Tibial nerve (tissue), 4 donors: ENCODE measurements around the gene NKX2-3. TPM values are rescaled to one million over a fixed set of nuclear protein-coding genes. Genes with fewer than 3 reads are reported as not detected.

Experiments used
- DNase-seq, 2 donors: peaks; one replicate each; pipeline ENCODE4 v3.0.0-alpha.2; 2019; ENCODE audit warnings: low spot score in 2 of 2
- H3K27ac ChIP-seq, 4 donors: fragments of 200-600 bp; sonication (generic) in 3 of 4; one replicate each; pipeline ENCODE4 v1.5.1; 2017 to 2019; ENCODE audit warnings: mild to moderate bottlenecking in 1 of 4
- H3K27me3 ChIP-seq, 2 donors: fragments of 200-600 bp; sonication (generic) in 1 of 2; one replicate each; pipeline versions ENCODE4 v1.5.1 to v1.6.0; 2017 to 2019
- H3K36me3 ChIP-seq, 3 donors: fragments of 200-600 bp; sonication (generic); one replicate each; pipeline ENCODE4 v1.5.1; 2018 to 2019
- H3K4me1 ChIP-seq, 4 donors: fragments of 200-600 bp; sonication (generic) in 3 of 4; one replicate each; pipeline ENCODE4 v1.5.1; 2017 to 2019
- H3K4me3 ChIP-seq, 4 donors: fragments of 200-600 bp; sonication (generic) in 3 of 4; one replicate each; pipeline ENCODE4 v1.5.1; 2017 to 2019; ENCODE audit warnings: mild to moderate bottlenecking in 1 of 4, moderate library complexity in 1 of 4
- H3K9me3 ChIP-seq, 4 donors: fragments of 200-600 bp; sonication (generic) in 3 of 4; one replicate each; pipeline ENCODE4 v1.5.1; 2017 to 2019
- CTCF ChIP-seq, 5 experiments: fragments of 200-600 bp in 3 of 5; fragments of 450-650 bp in 2 of 5; sonication (generic) in 3 of 5; IDR thresholded peaks; one replicate each; pipeline ENCODE4 v1.5.1; 2016 to 2019; ENCODE audit warnings: antibody characterized with exemption in 5 of 5, mild to moderate bottlenecking in 3 of 5, moderate library complexity in 2 of 5
- EP300 ChIP-seq, 2 donors: sonication (generic); formaldehyde crosslinking; IDR thresholded peaks; one replicate each; pipeline ENCODE4 v1.6.1; 2017; ENCODE audit warnings: antibody characterized with exemption in 2 of 2, mild to moderate bottlenecking in 1 of 2
- POLR2A ChIP-seq, 2 donors: fragments of 450-650 bp; IDR thresholded peaks; one replicate each; pipeline ENCODE4 v1.6.1; 2017; ENCODE audit warnings: antibody characterized with exemption in 2 of 2, mild to moderate bottlenecking in 2 of 2, moderate library complexity in 2 of 2
- whole genome bisulfite sequencing, 2 donors: methylation state at CpG; one replicate each; pipeline ENCODE4 v1.1.5; 2018; 5-methylcytosine and 5-hydroxymethylcytosine counted together
- total RNA-seq, 4 donors: library from RNA; depleted of rRNA; stranded (reverse); fragments of >200 nt; gene quantifications; one replicate each; pipeline ENCODE4 v1.1.0, GENCODE V29; 2016

The NKX2-3 gene
- total RNA-seq, 4 donors from 2014 or later: not detected

- Histone ChIP-seq H3K27me3 (peaks cover 2 to 100% of the 10 kb centered on the region in 2 donors), H3K27ac (peak overlapping the region in 1 of 4 donors; percentile 20)
- 7 to 8% methylated on average over 26 to 46 of the region's 56 CpGs for WGBS, 2 donors
Observed at GRCh38 chr10:99527526-99528493, 4.9 kb upstream of the NKX2-3 start.

GRCh38 chr10:99528494-99529441 is 4.0 kb upstream of the NKX2-3 start:
- peaks cover 0 to 47% (median 0%) of the 10 kb centered on the region in 4 donors for H3K4me1 ChIP-seq
- no peak overlapping the region for H3K27ac ChIP-seq
- DNase-seq: no peak
- TF ChIP-seq POLR2A (IDR thresholded peaks at IDR 0.05) (no peak), EP300 (IDR thresholded peaks at IDR 0.05) (no peak), CTCF (IDR thresholded peaks at IDR 0.05) (no peak)
- H3K9me3 ChIP-seq: no peaks in the 10 kb centered on the region
- WGBS, 2 donors: 10 to 12% methylated on average over 10 of the region's 10 CpGs
- no peaks in the 10 kb centered on the region for H3K36me3 ChIP-seq
- H3K4me3 ChIP-seq: no peak overlapping the region
- peaks cover 2 to 100% of the 10 kb centered on the region in 2 donors for H3K27me3 ChIP-seq

More at GRCh38 chr10:99527526-99528493, 4.9 kb upstream of the NKX2-3 start:
- Histone ChIP-seq H3K9me3 (no peaks in the 10 kb centered on the region), H3K36me3 (no peaks in the 10 kb centered on the region), H3K4me3 (no peak overlapping the region), H3K4me1 (peaks cover 0 to 47% (median 5%) of the 10 kb centered on the region in 4 donors)
- no peak for DNase-seq
- peak in 1 of 2 donors; percentile 19 for TF ChIP-seq EP300 (IDR thresholded peaks at IDR 0.05)
- no peak for TF ChIP-seq CTCF (IDR thresholded peaks at IDR 0.05)

- no peak for TF ChIP-seq CTCF (IDR thresholded peaks at IDR 0.05)
- TF ChIP-seq POLR2A (IDR thresholded peaks at IDR 0.05): no peak
- TF ChIP-seq EP300 (IDR thresholded peaks at IDR 0.05): no peak
- DNase-seq: no peak
- Histone ChIP-seq H3K27ac (no peak overlapping the region), H3K4me1 (peaks cover 0 to 54% (median under 1%) of the 10 kb centered on the region in 4 donors), H3K9me3 (no peaks in the 10 kb centered on the region), H3K27me3 (peaks cover 4 to 100% of the 10 kb centered on the region in 2 donors), H3K36me3 (no peaks in the 10 kb centered on the region), H3K4me3 (peak overlapping the region in 1 of 4 donors; percentile 24)
- WGBS, 2 donors: 6 to 9% methylated on average over 22 of the region's 22 CpGs
Observed at GRCh38 chr10:99529591-99530107, 3.1 kb upstream of the NKX2-3 start.

GRCh38 chr10:99530108-99531025 is 2.4 kb upstream of the NKX2-3 start:
- WGBS, 2 donors: 5 to 6% methylated on average over 36 to 46 of the region's 46 CpGs
- Histone ChIP-seq H3K27ac (peak overlapping the region in 1 of 4 donors; percentile 54), H3K4me1 (peaks cover 0 to 61% (median 3%) of the 10 kb centered on the region in 4 donors), H3K9me3 (no peaks in the 10 kb centered on the region), H3K36me3 (no peaks in the 10 kb centered on the region), H3K4me3 (peak overlapping the region in 1 of 4 donors; percentile 24), H3K27me3 (peaks cover 5 to 97% of the 10 kb centered on the region in 2 donors)
- TF ChIP-seq POLR2A (IDR thresholded peaks at IDR 0.05) (no peak), EP300 (IDR thresholded peaks at IDR 0.05) (no peak), CTCF (IDR thresholded peaks at IDR 0.05) (no peak)
- DNase-seq: no peak
